Stimulated activated CD4-positive, alpha-beta T cell treated with anti-CD3 and anti-CD28 coated beads, TNF-alpha, amount 100 ng/mL, for 48 hours (primary cell): ENCODE data around the gene ATOH8.

ENCODE experiments used
- DNase-seq, 3 donors: peaks; one replicate each; pipeline ENCODE4 v3.0.0-alpha.2; 2020; ENCODE audit warnings: low read depth in 3 of 3

The ATOH8 gene

DNA sequence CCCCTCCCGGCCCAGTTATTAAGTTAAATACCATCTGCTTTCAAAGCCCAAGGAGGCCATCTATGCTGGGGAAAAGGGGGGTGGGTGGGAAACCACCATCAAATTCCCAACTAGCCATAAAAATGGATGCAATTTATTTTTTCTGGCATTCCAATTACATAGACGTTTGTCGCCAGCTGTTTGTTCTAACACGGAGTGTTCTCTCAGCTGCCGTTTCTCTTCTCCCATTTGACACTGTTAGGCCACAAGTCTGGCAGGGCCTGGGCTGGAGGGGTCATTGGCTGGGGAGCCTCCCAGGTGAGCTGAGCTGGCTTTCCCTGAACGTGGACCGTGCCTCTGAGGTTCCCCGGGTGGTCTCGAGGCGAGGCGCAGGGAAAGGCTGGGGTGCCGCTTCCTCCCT, 16.6 kb downstream of the ATOH8 start:
- DNase-seq, result no peak

DNA sequence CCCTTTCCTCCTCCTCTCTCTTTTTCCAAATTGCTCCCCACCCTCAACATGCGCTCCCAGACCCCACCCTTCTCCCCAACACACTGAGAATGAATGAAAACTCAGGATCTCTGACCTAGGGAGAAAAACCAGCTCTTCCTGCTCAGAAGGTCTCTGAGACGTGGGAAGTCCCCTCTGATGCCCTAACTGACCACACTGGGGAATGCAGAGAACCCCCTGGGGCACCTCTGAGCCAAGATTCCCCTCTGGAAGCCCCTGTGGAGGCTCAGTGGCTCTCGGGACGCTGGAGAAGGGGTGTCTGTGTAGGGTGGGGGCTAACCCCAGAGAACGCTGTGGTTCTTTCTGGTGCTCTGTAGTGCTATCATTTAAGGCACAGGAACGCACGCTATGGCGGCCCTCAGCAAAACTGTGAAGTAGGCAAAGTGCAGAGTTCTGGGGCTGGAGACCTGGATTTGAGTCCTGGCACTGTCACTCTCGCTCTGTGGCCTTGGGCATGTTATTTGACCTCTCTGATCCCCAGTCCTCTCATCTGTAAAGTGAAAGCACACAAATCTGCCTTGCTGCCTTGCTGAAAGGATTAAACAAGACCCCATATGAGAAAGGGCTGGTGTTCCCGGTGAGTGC, 17.1 kb downstream of the ATOH8 start:
- no peak for DNase-seq

DNA sequence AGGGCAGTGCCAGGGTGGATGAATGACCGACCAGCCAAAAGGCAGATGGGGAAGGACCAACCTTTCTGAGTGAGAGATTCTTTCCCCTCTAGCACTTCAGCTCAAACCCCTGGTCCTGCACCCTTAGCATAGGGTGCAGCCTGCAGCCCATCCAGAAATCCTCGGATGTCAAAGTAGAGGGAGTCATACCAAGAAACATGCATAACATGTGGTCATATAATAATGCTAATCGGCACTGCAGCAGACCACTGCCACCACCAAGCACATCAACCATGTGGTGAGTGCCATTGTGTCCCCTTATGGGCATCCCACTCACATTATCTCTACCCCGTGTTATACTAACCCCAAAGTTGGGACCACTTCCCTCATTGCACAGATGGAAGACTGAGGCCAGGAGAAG, 17.7 kb downstream of the ATOH8 start:
- DNase-seq, result no peak

DNA sequence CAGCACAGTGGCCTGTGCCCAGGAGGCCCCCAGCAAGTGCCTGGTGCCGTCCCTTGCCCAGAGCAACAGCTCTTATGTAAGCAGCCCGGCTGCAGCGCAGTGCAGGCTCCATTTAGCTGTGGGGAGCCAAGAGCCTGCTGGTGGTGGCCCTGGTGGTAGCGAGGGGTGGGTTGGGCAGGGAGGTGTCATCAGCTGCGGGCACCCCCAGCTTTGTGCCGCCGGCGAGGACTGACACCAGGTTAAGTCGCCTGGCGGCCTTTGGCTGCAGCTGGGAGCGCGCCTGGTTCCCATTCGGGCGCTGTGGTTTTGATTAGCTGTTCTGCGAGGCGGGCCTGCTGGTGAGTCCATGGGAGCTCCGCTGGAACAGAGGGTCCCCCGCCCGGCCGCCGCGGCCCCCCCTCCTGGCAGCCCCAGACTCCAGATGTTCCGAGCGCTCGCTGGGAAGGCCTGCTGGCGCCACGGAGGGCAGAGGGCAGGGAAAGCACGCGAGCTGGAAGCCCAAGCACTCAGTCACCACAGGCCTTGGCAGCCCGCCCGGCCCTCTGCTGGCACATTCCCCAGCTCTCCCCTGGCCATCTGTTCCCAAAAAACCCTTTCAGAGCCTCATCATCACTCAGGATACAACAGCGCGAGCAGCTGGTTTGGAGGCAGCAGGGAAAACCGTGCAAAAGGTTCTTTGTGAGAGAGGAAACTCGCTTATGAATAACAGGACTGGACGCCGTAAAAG, 18.4 kb downstream of the ATOH8 start:
- DNase-seq, result no peak

DNA sequence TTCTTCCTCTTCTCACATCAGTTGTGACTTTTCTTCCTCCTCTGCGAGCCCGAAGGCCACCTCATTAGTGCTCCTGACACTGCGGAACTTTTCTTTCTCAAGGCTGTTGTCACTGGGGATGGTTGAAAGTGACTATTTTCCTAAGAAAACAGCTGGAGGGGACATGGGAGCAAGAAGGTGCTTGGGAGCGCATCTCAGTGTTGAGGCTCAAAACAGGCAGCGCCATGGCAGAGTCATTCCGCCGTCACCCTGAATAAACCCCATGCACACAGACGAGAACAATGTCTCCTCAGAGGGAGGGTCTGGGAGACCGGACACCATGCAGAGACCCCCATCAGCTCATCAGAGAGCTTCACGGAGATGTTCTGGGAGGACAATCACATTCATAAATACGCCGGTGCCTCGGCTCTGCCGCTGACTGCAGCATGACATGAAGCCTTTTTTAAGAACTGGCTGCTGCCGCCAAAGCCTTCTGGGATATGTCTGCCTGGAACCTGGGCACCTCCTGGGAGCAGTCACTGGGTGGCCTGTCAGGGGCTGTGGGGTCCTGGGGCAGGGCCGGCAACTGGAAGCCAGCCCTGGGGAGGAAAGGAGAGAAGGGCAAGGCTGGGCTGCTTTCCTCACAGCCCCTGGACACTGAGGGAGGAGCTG, 19.2 kb downstream of the ATOH8 start:
- DNase-seq, result no peak

DNA sequence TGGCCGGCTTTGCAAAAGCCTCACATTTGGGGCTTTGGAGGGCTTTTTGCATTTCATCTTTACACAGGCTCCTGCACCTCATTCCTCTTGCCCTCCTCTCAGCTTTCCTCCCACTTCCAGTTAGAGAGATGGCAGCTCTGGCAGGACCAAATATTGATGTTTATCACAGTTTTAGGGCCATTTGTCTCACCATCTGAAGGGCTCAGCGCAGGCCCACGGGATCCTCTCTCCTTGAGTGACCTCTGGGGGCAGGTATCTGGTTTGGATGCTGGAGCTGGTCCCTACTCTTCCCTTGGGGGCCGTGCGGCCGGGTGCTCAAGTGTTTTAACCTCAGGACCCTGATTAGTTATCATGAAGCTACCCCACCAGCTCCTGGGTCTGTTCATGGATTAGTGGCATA, 19.9 kb downstream of the ATOH8 start:
- no peak for DNase-seq

DNA sequence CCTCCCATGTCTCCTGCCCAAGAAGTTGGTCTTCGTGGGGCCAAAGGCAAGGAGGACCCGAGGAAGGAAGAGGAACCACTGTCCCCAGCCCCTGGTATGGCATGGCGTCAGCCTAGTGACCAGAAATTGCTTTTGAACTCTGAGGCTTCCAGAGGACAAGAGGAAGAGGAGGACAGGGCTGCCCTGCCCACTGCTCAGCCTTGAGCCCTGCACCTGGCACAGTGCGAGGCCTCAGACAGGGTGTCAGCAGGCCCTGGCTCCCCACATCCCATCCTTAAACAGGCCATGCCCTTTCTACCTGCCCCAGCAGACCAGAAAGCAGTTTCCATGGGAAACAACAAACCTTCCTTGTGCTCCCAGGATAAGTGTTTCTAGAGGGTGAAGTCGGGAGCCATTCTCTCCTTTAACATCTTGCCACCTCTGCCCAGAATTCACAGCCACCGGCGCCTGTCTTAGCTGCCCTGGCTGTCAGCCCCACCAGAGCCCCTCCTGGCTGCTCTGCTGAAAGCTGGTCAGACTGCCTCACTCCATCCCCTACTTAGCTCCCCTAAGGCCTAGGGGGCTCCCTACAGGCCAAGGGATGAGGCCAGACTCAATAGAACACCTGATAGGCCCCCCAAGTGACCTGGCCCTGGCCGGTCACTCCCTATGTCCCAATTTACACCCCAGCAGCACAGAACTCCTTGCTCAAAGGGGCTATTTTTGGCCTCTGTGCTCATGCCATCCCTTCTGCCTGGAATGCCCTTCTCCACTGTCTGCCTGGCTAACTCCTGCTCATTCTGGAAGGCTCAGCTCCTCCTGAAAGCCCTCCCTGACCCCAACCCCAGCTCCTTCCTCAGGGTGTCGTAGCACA, 20.6 kb downstream of the ATOH8 start:
- DNase-seq, result no peak

DNA sequence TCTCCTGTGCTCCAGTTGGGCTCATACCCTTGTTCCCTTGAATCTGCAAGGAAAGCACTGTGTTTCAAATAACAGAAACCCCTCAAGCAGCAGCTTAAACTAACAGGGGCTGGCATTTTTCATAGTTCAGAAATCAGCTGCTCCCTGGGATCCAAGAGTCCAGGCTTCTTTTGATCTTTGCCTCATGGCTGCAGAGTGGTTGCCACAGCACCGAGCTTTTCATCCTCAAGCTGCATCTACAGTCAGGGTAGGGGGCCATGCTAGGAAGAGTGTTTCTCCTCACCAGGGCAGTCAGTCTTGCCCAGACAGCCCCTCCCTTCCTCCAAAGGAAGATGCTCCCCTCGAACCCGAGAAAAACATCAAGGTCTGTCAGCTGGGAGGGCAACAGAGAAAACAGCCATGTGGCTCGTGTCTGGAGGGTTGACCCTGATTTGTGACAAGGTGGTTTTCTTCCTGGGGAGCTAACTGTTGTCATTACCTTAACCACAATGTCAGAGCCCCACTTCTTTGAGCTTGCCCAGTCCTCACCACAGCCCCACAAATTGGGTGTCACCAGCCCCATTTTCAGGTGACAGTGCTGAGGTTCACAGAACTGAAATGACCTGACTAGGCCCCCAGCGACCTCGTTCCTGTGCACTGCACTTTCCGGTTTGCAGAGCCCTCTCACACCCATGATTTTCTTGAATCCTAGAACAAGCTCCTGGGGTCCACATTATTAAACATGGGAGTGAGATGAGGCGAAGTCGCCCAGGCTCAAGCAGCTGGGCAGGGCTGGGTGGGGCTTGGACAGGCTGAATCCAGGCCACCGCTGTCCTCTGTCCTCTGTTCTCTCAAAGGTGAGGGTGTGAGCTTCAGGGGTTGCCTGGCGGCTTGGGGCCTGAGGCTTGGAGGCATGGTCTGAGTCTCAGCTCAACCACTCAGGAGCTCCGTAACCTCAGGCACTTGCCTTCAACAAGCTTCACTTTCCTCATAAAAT, 21.9 kb downstream of the ATOH8 start:
- no peak for DNase-seq

DNA sequence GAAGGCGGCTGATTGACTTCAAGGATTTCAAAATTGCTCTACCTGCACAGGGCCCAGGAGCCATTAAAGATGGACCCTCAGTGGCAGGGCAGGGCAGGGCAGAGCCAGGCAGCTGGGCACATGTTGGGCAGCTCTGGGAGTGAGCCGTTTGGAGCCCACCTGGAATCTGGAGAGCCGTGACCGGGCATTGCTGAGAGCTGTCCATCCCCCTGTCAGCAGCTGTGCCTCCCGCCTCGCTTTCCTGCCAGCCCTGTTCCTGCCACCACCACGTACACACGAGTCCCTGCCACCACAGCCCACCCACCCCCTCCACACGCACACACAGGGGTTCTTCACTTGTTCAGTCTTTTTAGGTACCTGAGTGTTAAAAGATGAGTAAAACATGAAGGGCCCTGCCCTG, 22.9 kb downstream of the ATOH8 start:
- DNase-seq, result no peak

DNA sequence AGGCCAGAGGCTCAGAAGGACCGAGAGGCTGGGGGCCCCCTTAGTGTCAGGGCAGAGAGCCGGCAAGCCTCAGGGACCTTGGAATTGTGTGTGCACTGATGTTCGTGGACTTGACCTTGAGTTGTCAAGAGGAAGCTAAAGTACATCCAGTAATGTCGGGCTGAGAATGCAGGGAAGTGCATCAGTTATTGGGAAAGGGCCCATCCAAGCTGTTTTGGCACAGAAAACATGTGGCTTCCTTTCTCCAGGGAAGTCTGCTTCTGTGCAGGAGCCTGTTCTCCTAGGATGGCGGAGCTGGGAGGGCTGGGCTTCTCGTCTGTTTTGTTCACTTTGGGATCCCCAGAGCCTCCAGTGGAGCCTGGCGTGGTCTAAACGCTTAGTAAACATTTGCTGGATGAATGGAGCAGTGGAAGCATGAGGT, 23.7 kb downstream of the ATOH8 start:
- DNase-seq, result no peak

DNA sequence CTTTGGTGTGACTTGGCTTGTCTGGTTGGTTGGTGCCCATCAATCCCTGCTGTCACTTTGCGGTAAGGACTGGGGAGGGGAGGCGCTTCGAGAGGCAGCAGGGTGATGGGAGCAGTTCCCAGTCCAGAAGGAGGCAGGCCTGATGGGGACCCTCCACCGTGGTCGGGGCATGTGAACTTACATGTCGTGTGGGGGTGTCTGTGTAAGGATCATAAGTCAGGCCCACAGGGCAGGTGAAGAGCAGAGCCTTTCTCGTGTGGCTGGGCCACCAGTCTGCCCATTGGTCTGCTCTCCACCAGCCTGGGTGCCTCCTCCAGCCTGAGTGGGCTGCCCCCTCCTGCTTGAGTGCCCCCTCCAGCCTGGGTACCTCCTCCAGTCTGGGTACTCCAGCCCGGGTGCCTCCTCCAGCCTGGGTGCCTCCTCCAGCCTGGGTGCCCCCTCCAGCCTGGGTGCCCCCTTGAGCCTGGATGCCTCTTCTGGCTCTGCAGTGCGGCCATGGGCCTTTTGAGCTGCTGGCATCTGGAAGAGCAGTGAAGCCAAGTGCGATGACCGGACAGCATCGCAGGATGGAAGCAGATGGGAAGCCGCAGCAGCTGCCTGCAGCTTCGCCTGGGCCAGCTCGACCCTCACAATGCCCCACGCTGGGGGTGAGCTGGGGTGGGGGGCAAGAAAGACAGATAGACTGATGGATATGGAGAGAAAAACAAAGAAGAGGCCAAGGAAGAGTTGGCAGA, 25.0 kb downstream of the ATOH8 start:
- no peak for DNase-seq

DNA sequence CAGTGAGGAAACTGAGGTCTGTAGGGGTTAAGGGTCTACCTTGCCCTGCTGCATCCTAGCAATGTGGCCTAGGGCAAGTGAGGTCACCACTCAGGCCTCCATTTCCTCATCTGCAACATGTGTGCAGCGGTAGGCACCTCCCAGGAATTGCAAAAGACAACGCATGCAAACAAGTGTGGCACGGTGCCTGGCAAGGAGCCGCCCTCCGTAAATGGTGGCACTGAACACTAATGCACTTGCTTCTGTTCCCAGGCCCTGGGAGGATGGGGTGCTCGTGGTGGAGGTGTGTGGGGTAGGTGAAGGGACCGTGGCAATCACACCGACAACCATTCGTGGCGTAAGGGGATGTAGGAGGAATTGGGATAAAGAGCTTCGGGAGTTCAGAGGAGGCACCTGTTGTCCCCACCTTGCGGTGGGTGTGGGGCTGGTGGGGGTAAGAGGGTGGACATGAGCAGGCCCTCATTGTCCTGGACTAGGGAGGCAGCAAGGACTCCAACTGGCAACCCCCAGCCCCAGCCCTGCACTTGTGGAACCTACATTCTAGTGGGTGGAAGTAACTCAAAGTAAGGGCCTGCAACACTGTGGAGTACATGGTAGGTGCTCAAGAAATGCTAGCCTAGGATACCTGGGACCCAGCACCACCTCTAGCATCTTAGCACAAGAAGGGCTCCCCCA, 26.0 kb downstream of the ATOH8 start:
- DNase-seq, result no peak

DNA sequence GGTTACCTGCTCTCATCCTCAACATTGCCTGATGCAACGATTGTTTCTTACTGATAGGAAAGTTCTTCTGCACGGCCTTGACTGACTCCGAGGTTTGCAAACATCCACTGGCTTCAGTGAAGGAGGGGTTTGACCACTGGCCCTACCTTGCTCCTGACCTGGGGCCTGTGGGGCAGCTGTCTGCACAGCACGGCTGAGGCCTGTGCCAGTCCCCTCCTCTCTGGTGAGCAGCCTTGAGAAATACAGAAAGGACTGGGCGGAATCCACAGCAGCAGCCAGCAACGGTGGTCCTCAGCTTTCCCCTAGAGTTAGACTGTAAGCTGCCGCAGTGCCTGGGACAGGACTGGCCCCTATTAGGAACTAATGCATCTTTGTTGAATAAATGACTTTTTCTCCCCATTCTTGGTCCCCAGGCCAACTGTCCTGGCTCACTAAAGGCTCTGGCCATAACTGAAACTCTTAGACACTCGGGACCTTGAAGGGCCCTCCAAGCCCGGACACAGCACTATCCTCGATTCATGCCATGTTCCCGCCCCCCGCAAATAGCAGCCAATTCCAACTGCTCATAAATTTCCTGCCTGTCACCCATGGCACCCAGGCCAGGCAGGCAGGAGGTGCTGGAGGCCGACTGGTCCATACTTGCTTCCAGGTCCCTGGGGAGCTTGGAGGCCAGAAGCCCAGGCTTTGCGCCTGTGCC, 26.7 kb downstream of the ATOH8 start:
- DNase-seq, result no peak

DNA sequence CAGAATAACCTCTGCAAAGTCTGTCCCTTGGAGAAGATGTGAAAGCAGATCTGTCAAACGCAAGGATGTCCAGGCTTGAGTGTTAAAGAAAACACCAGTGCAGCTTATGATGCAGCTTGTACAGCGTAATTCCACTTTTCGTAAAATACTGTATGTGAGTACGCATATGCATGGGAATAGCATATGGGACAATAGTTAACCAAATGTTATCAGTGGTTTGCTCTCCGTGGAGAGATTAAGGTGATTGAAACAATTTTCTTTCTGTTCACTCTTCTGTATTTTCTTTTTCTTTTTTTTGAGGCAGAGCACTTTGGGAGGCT, 27.2 kb downstream of the ATOH8 start:
- DNase-seq, result no peak

DNA sequence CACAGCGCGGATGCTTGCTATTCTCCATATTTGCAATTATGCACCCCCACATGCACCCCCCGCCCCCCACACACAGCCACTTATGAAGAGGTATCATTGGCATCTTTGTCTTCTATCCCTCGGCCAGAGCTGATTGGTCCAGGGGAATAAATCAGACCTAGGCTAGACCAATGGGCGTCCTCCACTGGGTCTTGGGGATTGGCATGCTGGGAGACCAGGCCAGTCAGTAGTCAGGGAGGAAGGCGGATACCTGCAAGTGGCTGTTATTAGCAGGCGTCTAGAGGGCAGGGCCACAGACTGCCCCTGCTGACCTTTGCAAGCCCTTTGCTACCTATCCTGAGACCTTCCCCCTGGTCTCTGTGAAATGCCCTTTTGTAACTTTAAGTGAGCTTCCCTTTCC, 30.0 kb downstream of the ATOH8 start:
- no peak for DNase-seq

DNA sequence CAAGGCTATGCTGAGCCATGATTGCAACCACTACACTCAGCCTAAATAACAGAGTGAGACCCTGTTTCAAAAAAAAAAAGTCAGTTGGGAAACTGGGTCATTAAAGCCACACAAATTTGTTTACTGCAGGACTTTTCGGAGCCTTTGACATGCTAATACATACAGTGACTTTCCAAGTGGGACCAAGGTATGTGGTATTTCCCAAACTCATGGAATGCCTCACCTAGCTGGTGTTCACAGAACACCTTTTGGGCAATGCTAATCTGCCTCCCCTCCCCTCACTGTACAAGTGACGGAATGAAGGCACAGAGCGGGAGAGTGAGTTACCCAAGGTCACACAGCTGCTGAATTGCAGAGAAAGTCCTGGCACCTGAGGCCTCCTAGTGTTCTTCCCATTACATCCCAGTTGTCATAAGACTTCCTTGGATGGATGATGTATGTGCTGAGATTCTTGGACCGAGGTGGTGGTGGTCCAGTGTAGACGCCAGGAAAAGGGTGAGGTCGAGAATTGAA, 30.7 kb downstream of the ATOH8 start:
- DNase-seq, result no peak

DNA sequence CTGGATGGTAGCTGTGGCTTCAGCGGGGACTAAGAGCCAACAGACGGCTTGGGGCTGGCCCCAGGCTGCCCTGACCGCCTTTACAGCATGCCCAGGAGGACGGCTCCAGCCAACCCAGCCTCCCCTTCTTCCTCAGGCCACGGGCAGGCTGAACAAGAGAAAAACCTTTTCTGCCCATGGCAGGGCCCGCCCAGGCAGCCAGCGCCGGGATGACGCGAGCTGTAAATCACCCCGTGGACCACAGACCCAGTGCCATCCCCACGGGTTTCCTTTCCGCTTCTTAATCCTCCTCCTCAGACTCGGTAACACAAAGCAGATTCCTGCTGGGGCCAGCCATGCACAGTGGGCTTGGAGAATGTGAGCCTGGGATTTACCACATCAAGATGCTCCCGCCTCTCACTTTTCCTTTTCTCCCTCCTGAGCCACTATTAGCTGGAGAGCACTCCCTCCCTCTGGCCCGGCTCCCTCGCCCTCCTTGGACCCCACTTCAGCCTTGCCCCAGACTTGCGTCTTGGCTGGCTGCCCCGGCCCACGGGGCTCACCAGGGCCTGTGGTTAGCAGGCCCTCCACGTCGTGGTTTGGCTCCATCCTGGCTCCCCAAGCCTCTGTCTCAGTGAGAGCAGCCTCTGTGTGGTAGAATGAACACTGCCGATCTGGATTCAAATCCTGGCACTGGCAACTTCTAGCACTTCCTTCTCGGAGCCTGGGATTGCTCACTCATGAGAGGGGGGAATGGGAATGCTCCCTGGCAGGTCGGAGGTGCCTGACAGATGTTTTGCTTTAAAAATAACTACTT, 31.4 kb downstream of the ATOH8 start:
- no peak for DNase-seq

DNA sequence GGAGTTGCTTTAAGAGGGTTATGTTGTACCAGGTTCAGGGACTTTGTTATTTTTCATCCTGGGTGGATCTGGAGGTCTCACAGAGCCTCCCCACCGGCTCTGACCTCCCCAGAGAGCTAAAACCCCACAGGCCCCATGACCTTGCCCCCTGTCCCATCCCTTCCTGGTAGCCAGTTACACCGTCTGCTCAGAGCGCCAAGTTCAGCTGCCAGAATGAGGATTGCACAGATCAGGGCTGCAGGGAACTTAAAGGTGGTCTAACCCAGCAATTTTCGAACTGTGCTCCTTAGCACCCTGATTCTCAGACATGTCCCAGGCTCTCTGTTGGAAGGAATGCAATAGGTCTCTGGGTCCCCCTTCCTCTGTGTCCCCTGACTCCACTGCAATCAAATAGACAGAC, 32.1 kb downstream of the ATOH8 start:
- DNase-seq, result no peak
